IMR-90 (cell line): Measurements from ENCODE around the gene ETDA. TPM values are rescaled to one million over a fixed set of nuclear protein-coding genes. Genes with fewer than 3 reads are reported as not detected.
"Not testable (repeated sequence)": the region's sequence is repeated elsewhere in the genome, so short reads cannot be mapped to it uniquely, and the experiment has no call there.

Source experiments
- ATAC-seq: fragments of 200-7000 bp; cut with Tn5 transposase; 2 replicates; pipeline ENCODE4 v1.9.1; 2020; ENCODE audit warnings: low read depth, mild to moderate bottlenecking, moderate library complexity
- Bru-seq: library from RNA; stranded (reverse); fragments of 400-500 nt; gene quantifications from one replicate; lab custom pipeline; 2021; lab: Mats Ljungman, UMichigan
- BruChase-seq, 2 experiments: library from RNA; stranded (reverse); fragments of 400-500 nt; gene quantifications; one replicate each; lab custom pipeline; 2021; lab: Mats Ljungman, UMichigan
- BruUV-seq: library from RNA; stranded (reverse); fragments of 400-500 nt; replicated peaks from 2 replicates; lab custom pipeline; 2021; lab: Mats Ljungman, UMichigan
- CTCF ChIA-PET: fragments of 300-600 bp; formaldehyde crosslinking; extraction: SDS; loops from one replicate; lab custom pipeline; 2021; ENCODE audit warnings: antibody characterized with exemption; lab: Yijun Ruan, JAX
- POLR2A ChIA-PET: fragments of 300-600 bp; sonication (Branson Sonifier 250); formaldehyde crosslinking; loops from one replicate; lab custom pipeline; 2022; ENCODE audit warnings: antibody characterized with exemption; ENCODE audit not compliant: unreplicated experiment; lab: Charles Lee
- DNase-seq: peaks from one replicate; pipeline ENCODE4 v3.0.0; 2013
- H2AFZ ChIP-seq: replicated peaks from 2 replicates; pipeline ENCODE3; 2013; ENCODE audit warnings: low read length, mild to moderate bottlenecking; ENCODE audit not compliant: poor library complexity
- H2AK5ac ChIP-seq: 2 replicates; pipeline ENCODE4 v1.6.1; 2013; ENCODE audit warnings: low read depth, low read length, inconsistent platforms
- H2AK9ac ChIP-seq: replicated peaks from 2 replicates; pipeline ENCODE3; 2013; ENCODE audit warnings: mild to moderate bottlenecking, low read depth, low read length, moderate library complexity; ENCODE audit not compliant: poor library complexity
- H2BK120ac ChIP-seq: 2 replicates; pipeline ENCODE4 v1.6.1; 2013; ENCODE audit warnings: low read depth, low read length, inconsistent platforms
- H2BK15ac ChIP-seq: 3 replicates; pipeline ENCODE4 v1.6.1; 2013; ENCODE audit warnings: low read depth, low read length, inconsistent platforms
- H2BK20ac ChIP-seq: 2 replicates; pipeline ENCODE4 v1.6.1; 2013; ENCODE audit warnings: low read depth, mild to moderate bottlenecking, inconsistent platforms, low read length, moderate library complexity
- H2BK5ac ChIP-seq: 2 replicates; pipeline ENCODE4 v1.6.1; 2013; ENCODE audit warnings: mild to moderate bottlenecking, low read depth, low read length, inconsistent platforms; ENCODE audit not compliant: poor library complexity, severe bottlenecking
- H3K14ac ChIP-seq: replicated peaks from 2 replicates; pipeline ENCODE4 v1.6.1; 2013; ENCODE audit warnings: low read depth, low read length, inconsistent platforms
- H3K18ac ChIP-seq: 2 replicates; pipeline ENCODE4 v1.6.1; 2013; ENCODE audit warnings: low read depth, low read length, control low read depth
- H3K23ac ChIP-seq: 2 replicates; pipeline ENCODE4 v1.6.1; 2013; ENCODE audit warnings: low read depth, low read length, inconsistent platforms
- H3K27ac ChIP-seq: 2 replicates; pipeline ENCODE4 v1.5.1; 2013; ENCODE audit warnings: mild to moderate bottlenecking, control low read depth, low read length; ENCODE audit not compliant: insufficient read depth
- H3K27me3 ChIP-seq: 2 replicates; pipeline ENCODE4 v1.6.1; 2013; ENCODE audit warnings: low read length; ENCODE audit not compliant: control insufficient read depth, insufficient read depth
- H3K36me3 ChIP-seq: 2 replicates; pipeline ENCODE4 v1.6.1; 2013; ENCODE audit warnings: low read length, mixed read lengths; ENCODE audit not compliant: control insufficient read depth, insufficient read depth
- H3K4ac ChIP-seq: 2 replicates; pipeline ENCODE4 v1.6.1; 2013; ENCODE audit warnings: low read depth, low read length, inconsistent platforms
- H3K4me1 ChIP-seq: 2 replicates; pipeline ENCODE4 v1.6.1; 2013; ENCODE audit warnings: low read length, mixed read lengths; ENCODE audit not compliant: control insufficient read depth, insufficient read depth
- H3K4me2 ChIP-seq: 2 replicates; pipeline ENCODE4 v1.6.1; 2013; ENCODE audit warnings: low read depth, mild to moderate bottlenecking, control low read depth, low read length, moderate library complexity
- H3K4me3 ChIP-seq: 2 replicates; pipeline ENCODE4 v1.5.1; 2013; ENCODE audit warnings: low read depth, mild to moderate bottlenecking, control low read depth, low read length, moderate library complexity; ENCODE audit not compliant: insufficient read depth
- H3K56ac ChIP-seq: 2 replicates; pipeline ENCODE4 v1.6.1; 2013; ENCODE audit warnings: low read length, inconsistent platforms; ENCODE audit not compliant: insufficient read depth; ENCODE audit errors: extremely low read depth
- H3K79me1 ChIP-seq, 2 experiments: 2 replicates each; pipeline ENCODE4 v1.6.1; 2013; ENCODE audit warnings: low read length in 2 of 2, inconsistent platforms in 1 of 2, low read depth in 1 of 2
- H3K9ac ChIP-seq: 2 replicates; pipeline ENCODE4 v1.6.1; 2013; ENCODE audit warnings: low read depth, low read length, control low read depth
- H3K9me1 ChIP-seq: 2 replicates; pipeline ENCODE4 v1.6.1; 2013; ENCODE audit warnings: low read length, inconsistent platforms; ENCODE audit not compliant: insufficient read depth
- H3K9me3 ChIP-seq: 2 replicates; pipeline ENCODE4 v1.6.1; 2013; ENCODE audit warnings: low read length; ENCODE audit not compliant: control insufficient read depth, insufficient read depth
- H4K20me1 ChIP-seq: 2 replicates; pipeline ENCODE4 v1.6.1; 2013; ENCODE audit warnings: low read length, inconsistent platforms; ENCODE audit not compliant: insufficient read depth
- H4K5ac ChIP-seq: 2 replicates; pipeline ENCODE4 v1.6.1; 2013; ENCODE audit warnings: mild to moderate bottlenecking, low read depth, low read length, control low read depth
- H4K8ac ChIP-seq, 2 experiments: 2 replicates each; pipeline ENCODE4 v1.6.1; 2013; ENCODE audit warnings: low read depth in 2 of 2, low read length in 2 of 2, control low read depth in 1 of 2, inconsistent platforms in 1 of 2
- H4K91ac ChIP-seq: 2 replicates; pipeline ENCODE4 v1.6.1; 2013; ENCODE audit warnings: low read depth, low read length, inconsistent platforms; ENCODE audit not compliant: insufficient read depth
- WGBS, 2 experiments: methylation state at CpG; one replicate each; pipeline versions ENCODE4 v1.1.5 to v1.1.7; 2013; ENCODE audit warnings: missing lambda C conversion rate in 2 of 2; ENCODE audit not compliant: insufficient read length in 1 of 2; ENCODE audit errors: extremely low coverage in 2 of 2; 5-methylcytosine and 5-hydroxymethylcytosine counted together
- dilution Hi-C: fragments of 300-500 bp; cut with HindIII; formaldehyde crosslinking; loops from one replicate; pipeline ENCODE4 v1.14.3; 2018; ENCODE audit warnings: low sequenced_read_pairs; ENCODE audit not compliant: unreplicated experiment
- in situ Hi-C: fragments of 300-500 bp; cut with MboI; formaldehyde crosslinking; loops from 3 replicates; pipeline ENCODE4 v1.14.3; 2019; ENCODE audit warnings: low sequenced_read_pairs, inconsistent platforms, mixed read lengths
- intact Hi-C: fragments of 100-400 bp; cut with micrococcal nuclease; formaldehyde crosslinking; loops from 2 replicates; pipeline ENCODE4 v1.10.0; 2022
- long read RNA-seq: library from polyadenylated mRNA; unstranded; transcript quantifications from one replicate; pipeline ENCODE4 v2.0.0, GENCODE V29; 2021; ENCODE audit not compliant: unreplicated experiment
- polyA plus RNA-seq, 3 experiments: library from polyadenylated mRNA; depleted of rRNA; stranded (reverse); fragments of >200 nt; gene quantifications; 2 replicates each; pipeline ENCODE4 v1.2.3, GENCODE V29; 2012; ENCODE audit warnings: low replicate concordance in 1 of 3
- total RNA-seq: library from RNA; depleted of rRNA; stranded (reverse); fragments of >200 nt; gene quantifications from 2 replicates; pipeline ENCODE4 v1.2.3, GENCODE V29; 2012; rRNA removed

ETDA gene
- total RNA-seq: not detected in 2 replicates
- polyA plus RNA-seq (2012; rRNA removed): not detected in 2 replicates
- polyA plus RNA-seq (2012; cell fraction: cytosol; rRNA removed): not detected in 2 replicates
- polyA plus RNA-seq (2012; cell fraction: nucleus; rRNA removed; ENCODE audit: low replicate concordance): not detected in 2 replicates
- not detected for Bru-seq, nascent RNA
- not detected for BruChase-seq, experiment 1, labeled RNA remaining after a 6-hour chase
- BruChase-seq, experiment 2, labeled RNA remaining after a 2-hour chase: not detected
- long read RNA-seq: 0 reads

- H2BK20ac ChIP-seq, CTCF ChIA-PET, H2BK15ac ChIP-seq, in situ Hi-C loops, H4K20me1 ChIP-seq, DNase-seq, dilution Hi-C loops, H2AK9ac ChIP-seq, H2BK120ac ChIP-seq, H4K8ac ChIP-seq, H3K36me3 ChIP-seq, H3K9me3 ChIP-seq, H3K79me1 ChIP-seq, H4K91ac ChIP-seq, H3K4ac ChIP-seq, H3K4me2 ChIP-seq, H3K27me3 ChIP-seq, H3K56ac ChIP-seq, H3K14ac ChIP-seq, H4K5ac ChIP-seq, H3K9me1 ChIP-seq, POLR2A ChIA-PET, BruUV-seq, H3K4me3 ChIP-seq, ATAC-seq, H3K23ac ChIP-seq, H3K4me1 ChIP-seq, H3K18ac ChIP-seq, H2AK5ac ChIP-seq, H3K9ac ChIP-seq, H3K27ac ChIP-seq, H2AFZ ChIP-seq, intact Hi-C loops, H2BK5ac ChIP-seq: not testable (repeated sequence)
- no CpG with 5 or more reads among the region's 1 CpG for WGBS, 2 experiments
Observed at GRCh38 chrX:135252011-135252518, at the start of gene ETDA. Gene ETDA, plus strand, starts transcription at chrX:135252061. Its CDS starts 1,216 bp downstream, at chrX:135253277.
